SK-MEL-5 (cell line): Measurements from ENCODE around the gene SAMD11. TPM values are rescaled to one million over a fixed set of nuclear protein-coding genes. Genes with fewer than 3 reads are reported as not detected.
"Not testable (repeated sequence)": the region's sequence is repeated elsewhere in the genome, so short reads cannot be mapped to it uniquely, and the experiment has no call there.

Experiments
- DNase-seq: peaks from one replicate; pipeline ENCODE4 v3.0.0-alpha.2; 2016; ENCODE audit warnings: low read depth, low spot score
- in situ Hi-C: cut with HindIII; loops from 2 replicates; pipeline ENCODE4 v1.10.0; 2016; ENCODE audit warnings: low sequenced_read_pairs, high pct_unique_total_duplicates, low pct_unique_long_range_greater_than_20kb
- polyA plus RNA-seq, 2 experiments: library from polyadenylated mRNA; depleted of rRNA; stranded (reverse); fragments of >200 nt; gene quantifications; 2 replicates each; pipeline ENCODE4 v1.2.3, GENCODE V29; 2015
- total RNA-seq: library from RNA; depleted of rRNA; stranded (reverse); fragments of >200 nt; shearing (Covaris generic); gene quantifications from 2 replicates; pipeline ENCODE4 v1.2.3, GENCODE V29; 2014; rRNA removed

The SAMD11 gene, protein sequence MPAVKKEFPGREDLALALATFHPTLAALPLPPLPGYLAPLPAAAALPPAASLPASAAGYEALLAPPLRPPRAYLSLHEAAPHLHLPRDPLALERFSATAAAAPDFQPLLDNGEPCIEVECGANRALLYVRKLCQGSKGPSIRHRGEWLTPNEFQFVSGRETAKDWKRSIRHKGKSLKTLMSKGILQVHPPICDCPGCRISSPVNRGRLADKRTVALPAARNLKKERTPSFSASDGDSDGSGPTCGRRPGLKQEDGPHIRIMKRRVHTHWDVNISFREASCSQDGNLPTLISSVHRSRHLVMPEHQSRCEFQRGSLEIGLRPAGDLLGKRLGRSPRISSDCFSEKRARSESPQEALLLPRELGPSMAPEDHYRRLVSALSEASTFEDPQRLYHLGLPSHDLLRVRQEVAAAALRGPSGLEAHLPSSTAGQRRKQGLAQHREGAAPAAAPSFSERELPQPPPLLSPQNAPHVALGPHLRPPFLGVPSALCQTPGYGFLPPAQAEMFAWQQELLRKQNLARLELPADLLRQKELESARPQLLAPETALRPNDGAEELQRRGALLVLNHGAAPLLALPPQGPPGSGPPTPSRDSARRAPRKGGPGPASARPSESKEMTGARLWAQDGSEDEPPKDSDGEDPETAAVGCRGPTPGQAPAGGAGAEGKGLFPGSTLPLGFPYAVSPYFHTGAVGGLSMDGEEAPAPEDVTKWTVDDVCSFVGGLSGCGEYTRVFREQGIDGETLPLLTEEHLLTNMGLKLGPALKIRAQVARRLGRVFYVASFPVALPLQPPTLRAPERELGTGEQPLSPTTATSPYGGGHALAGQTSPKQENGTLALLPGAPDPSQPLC
- total RNA-seq: not detected in 2 replicates
- polyA plus RNA-seq (2015; cell fraction: cytosol; rRNA removed): 0.27 and 1.2 TPM in 2 replicates
- 0.38 and 5.4 TPM in 2 replicates for polyA plus RNA-seq (2015; cell fraction: nucleus; rRNA removed)

DNA sequence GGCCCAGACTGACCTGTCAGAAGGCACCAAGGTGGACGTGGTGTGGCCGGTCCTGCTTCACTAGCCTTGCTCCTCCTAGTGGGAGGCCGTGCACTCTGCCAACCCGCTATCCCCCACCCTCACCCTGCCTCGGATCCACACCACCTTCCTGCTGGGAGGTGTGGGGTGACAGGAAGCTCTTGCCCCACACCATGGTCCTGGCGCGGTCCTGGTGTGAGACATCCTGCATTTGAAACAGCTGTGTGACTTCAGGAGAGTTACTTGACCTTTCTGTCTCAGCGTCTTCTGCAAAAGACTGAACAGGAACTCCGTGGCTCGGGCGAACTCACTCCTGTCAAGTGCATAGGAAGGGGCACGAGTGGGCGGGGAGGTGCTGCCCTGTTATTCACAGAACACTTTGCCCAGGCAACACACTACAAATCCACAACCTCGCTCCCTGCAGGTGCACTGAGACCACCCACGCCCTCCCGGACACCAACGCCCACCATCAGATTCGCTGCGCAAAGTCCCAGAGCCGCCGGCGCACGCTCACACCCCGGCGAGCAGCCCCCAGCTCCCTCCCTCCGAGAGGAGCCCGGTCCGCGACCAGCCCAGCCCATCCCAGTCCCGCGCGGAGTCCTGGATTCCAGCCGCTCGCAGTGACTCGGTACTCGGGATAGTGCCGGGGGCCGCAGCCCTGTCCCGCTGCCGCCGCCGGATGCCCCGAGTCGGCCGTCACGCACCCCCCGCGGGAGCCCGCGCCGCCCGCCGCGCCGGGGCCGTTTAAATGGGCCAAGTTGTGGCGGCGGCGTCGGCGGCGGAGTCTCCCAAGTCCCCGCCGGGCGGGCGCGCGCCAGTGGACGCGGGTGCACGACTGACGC, at the start of gene SAMD11:
Gene SAMD11 (plus strand): TSS at position 793 of the 860 bp plus-strand sequence. CDS start 509 bp downstream, outside the sequence.
- in situ Hi-C loops: no loop called here

DNA sequence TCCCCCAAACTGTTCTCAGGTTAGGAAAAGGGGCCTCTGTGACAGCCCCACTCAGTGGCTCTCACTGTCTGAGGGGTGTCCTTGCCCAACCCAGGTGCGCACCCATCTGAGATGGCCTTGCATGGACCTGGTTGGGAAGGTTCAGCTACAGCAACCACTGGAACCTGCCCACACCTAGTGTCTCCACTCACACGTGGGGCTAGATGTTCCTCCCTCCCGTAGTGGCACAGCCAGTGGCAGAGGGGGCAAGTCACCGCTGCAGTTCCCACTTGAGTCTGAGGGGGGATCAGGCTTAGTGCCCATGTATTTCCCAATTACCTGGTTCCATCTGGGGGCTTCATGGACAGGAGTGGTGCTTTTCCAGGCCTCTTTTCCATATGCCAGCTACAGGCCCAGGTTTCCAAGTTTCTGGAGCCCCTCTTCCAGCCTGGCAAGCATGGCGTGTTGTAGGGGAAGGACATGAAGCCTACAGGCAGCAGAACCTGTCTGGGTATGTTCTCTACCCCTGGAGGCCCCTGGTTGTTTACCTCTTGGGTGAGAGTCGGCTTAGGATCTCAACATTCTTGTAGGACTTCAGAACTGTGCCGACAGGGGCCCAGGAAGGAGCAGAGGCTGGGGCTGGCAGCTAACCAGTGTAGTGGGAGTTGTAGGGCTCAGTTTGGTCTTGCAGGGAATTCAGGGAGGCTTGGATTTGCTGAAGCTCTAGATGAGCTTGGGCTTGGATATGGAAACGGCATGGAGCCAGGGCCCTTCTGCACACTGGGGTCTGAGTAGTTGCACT, 47.1 kb upstream of the SAMD11 start:
- in situ Hi-C loops, DNase-seq: not testable (repeated sequence)

More for the DNA sequence above, at the start of gene SAMD11:
- DNase-seq: peak; percentile 44

- in situ Hi-C loops, DNase-seq: not testable (repeated sequence)
These were observed 46.3 kb upstream of the SAMD11 start for GRCh38 chr1:877209-877986.

- in situ Hi-C loops, DNase-seq: not testable (repeated sequence)
These were observed 43.2 kb upstream of the SAMD11 start for GRCh38 chr1:880511-880910.

GRCh38 chr1:880915-881314, 42.8 kb upstream of the SAMD11 start:
- DNase-seq, in situ Hi-C loops: not testable (repeated sequence)

DNA sequence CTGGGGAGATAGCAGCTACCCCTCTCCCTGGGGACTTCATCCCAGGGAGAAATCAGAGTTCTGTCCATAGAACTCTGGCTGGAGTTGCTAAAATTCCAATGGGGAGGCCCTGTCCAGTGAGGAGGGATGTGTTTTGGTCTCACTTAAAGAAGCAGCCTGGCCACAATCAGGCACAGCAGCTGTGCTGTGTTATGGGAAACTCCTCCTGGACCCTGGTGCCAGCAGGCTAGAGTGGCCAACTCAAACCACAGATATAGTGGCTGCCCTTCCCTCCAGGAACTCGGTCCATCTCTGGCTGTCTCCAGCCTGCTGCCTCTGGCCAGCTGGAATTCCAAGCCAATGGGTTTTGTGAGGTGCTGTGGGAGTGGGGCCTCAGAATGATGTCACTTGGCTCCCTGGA, 37.4 kb upstream of the SAMD11 start:
- no peak for DNase-seq
- in situ Hi-C loops: no loop called here

DNA sequence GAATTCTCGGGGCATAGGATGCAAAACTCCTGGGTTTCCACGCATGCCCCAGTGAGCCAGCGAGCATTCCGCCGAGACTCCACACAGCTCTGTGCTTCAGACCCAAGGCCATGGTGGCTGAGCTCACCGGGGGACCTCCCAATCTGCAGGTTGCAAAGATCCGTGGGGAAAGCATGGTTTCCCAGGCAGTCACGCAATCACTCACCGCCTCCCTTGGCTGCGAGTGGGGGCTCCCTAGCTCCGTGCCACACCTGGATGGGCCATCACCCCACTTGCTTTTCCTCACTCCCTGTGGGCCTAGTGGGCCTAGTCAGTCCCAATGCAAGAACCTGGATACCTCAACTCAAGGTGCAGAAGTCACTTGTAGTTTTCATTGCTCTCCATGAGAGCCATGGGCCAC, 37.0 kb upstream of the SAMD11 start:
- no peak for DNase-seq
- in situ Hi-C loops: no loop called here

DNA sequence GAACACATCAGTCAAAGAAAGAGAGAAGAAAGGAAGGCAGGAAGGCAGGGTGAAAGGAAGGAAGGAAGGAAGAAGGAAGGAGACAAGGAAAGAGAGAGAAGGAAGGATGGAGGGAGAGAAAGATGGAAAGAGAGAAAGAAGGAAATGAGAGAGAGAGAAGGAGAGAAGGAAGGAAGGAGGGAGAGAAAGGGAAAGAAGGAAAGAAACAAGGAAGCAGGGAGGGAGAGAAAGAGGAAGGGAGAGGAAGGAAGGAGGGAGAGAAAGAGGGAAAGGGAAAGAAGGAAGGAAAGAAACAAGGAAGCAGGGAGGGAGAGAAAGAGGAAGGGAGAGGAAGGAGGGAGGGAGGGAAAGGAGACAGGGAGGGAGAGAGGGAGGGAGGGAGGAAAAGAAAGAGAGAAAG, 35.4 kb upstream of the SAMD11 start:
- in situ Hi-C loops: no loop called here
- no peak for DNase-seq

DNA sequence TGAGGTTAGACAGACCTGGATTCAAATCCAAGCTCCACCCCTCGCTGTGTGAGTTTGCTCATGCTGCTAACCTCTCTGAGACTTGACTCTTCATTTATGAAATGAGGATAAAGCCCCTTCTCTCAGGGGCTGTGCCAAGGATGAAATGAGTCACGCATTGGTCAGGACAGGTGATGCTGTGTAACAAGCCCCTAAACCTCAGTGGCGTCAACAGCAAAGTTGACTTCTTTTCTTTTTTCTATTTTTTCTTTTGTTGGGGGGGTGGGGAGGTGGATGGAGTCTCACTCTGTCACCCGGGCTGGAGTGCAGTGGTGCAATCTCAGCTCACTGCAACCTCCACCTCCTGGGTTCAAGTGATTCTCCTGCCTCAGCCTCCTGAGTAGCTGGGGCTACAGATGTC, 33.9 kb upstream of the SAMD11 start:
- DNase-seq, in situ Hi-C loops: not testable (repeated sequence)

DNA sequence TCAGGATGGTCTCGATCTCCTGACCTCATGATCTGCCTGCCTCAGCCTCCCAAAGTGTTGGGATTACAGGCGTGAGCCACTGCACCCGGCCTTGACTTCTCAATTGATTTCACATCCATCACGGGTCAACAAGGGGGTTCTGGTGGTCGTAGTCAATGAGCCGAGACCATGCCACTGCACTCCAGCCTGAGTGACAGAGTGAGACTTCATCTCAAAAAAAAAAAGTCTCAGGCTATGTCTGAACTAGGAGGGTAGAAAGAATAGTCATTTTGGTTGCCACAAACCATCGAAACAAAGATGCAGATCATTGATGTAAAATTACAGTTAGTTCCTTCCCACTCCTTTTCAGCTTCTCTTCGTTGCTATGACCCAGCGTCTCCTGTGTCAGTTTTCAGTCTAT, 33.5 kb upstream of the SAMD11 start:
- in situ Hi-C loops, DNase-seq: not testable (repeated sequence)

DNA sequence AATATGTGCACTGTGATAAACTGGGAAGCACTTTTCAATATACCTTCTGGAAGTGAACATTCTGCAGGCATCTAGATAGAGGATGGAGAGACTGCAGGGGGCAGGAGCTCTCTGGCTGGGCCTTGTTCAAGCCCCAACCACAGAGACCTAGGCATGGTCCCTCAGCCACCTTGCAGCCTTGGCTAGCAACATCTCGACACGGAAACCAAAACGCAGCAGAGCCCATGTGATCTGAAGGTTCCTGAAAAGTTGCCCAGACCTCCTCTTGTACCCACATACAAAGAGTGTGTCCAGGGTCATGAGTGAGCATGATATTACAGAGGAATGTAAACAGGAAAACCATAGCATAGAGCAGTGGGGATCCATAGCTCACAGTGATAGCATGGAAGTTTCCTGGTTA, 33.1 kb upstream of the SAMD11 start:
- DNase-seq: no peak
- in situ Hi-C loops: no loop called here

- DNase-seq: no peak
- in situ Hi-C loops: no loop called here
These were observed 26.5 kb upstream of the SAMD11 start for GRCh38 chr1:897226-897625.

DNA sequence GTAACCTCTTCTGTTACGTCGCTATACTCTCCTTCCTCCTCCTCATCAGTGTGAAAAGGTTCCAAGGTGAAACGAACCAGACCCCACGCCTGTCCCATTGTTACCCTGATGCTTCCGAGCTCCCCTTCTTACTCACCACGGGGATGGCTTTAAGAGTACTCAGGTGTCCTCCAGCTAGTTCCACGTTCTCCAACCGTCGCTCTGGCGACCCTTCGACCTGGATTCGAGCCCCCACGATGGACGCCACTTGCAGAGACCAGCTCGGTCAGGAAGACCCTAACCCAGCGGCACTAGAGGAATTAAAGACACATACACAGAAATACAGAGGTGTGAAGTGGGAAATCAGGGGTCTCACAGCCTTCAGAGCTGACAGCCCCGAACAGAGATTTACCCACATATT, 25.8 kb upstream of the SAMD11 start:
- DNase-seq, in situ Hi-C loops: not testable (repeated sequence)

DNA sequence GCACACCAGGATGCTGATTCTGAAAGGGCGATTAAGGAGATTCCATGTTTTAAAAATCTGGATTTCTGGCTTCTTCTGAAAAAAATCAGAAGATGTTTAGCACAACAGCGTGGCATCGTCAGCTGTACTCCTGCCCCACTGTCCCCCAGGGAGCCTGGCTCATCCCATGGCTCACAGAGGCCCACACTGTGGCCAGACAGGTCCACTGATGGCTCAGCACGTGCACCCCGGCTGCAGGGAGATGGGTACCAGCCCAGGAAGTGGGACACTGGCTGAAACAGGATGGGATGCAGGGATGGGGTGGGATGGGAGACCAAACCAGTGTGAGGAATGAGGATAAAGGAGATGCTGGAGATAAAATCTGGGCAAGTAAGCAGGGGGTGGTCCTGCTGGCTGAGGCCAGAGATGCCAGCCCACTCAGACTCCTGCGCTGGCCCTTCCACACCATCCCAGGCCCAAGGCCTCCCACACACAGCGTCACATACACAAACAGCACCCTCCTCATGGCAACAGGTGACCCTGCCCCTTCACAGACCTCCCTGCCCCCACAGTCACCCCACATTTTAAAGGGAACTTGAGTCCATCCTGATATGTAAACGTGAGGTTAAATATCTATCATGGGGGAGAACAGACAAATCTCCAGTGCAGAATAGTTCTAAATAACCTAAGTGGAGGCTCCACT, 23.9 kb upstream of the SAMD11 start:
- no peak for DNase-seq
- in situ Hi-C loops: no loop called here

- no peak for DNase-seq
- in situ Hi-C loops: no loop called here
These were observed 22.4 kb upstream of the SAMD11 start for GRCh38 chr1:901108-901859.
